OCI-LY7 (cell line): ENCODE measurements around the gene ACCS.

Source experiments
- CTCF ChIP-seq: fragments of 200-600 bp; sonication (generic); conservative IDR thresholded peaks from 2 replicates; pipeline ENCODE4 v1.5.1; 2014; ENCODE audit warnings: mild to moderate bottlenecking, antibody characterized with exemption, low read length, moderate library complexity, mixed read lengths
- EZH2phosphoT487 ChIP-seq: fragments of 200-600 bp; sonication (generic); IDR thresholded peaks from 2 replicates; pipeline ENCODE4 v1.6.1; 2018; ENCODE audit warnings: low read depth, borderline replicate concordance, mild to moderate bottlenecking, mixed run types, antibody characterized with exemption, low read length, moderate library complexity, mixed read lengths

- TF ChIP-seq CTCF (no peak), EZH2phosphoT487 (no peak)
Observed at GRCh38 chr11:44112091-44112821, 46.2 kb downstream of the ACCS start.
